IPS-NIHi11 (cell line): Measurements from ENCODE around the gene GRAMD4.

Experiments
- DNase-seq: peaks from one replicate; pipeline ENCODE4 v3.0.0; 2012; ENCODE audit warnings: mixed read lengths, low spot score

GRAMD4 gene

GRCh38 chr22:46673662-46674236 is 53.6 kb downstream of the GRAMD4 start:
- no peak for DNase-seq

- DNase-seq = no peak
Measured at GRCh38 chr22:46674367-46674781, 54.2 kb downstream of the GRAMD4 start.

GRCh38 chr22:46674906-46675305 is 54.7 kb downstream of the GRAMD4 start:
- DNase-seq = no peak

GRCh38 chr22:46675479-46675878 is 55.3 kb downstream of the GRAMD4 start:
- no peak for DNase-seq

- DNase-seq = no peak
Measured at GRCh38 chr22:46675938-46676337, 55.8 kb downstream of the GRAMD4 start.

- no peak for DNase-seq
Measured at GRCh38 chr22:46676479-46676878, 56.3 kb downstream of the GRAMD4 start.

- DNase-seq = no peak
Measured at GRCh38 chr22:46676881-46677280, 56.7 kb downstream of the GRAMD4 start.

- DNase-seq = no peak
Measured at GRCh38 chr22:46677323-46678002, 57.3 kb downstream of the GRAMD4 start.

GRCh38 chr22:46678003-46678657 is 57.9 kb downstream of the GRAMD4 start:
- no peak for DNase-seq

GRCh38 chr22:46678785-46679700 is 58.9 kb downstream of the GRAMD4 start:
- DNase-seq = no peak

GRCh38 chr22:46679706-46680269 is 59.6 kb downstream of the GRAMD4 start:
- no peak for DNase-seq

- peak; percentile 65 for DNase-seq
Measured at GRCh38 chr22:46681010-46681409, 60.8 kb downstream of the GRAMD4 start.

GRCh38 chr22:46682011-46682731 is 62.0 kb downstream of the GRAMD4 start:
- DNase-seq = no peak

- DNase-seq = no peak
Measured at GRCh38 chr22:46684706-46685105, 64.5 kb downstream of the GRAMD4 start.

- DNase-seq = no peak
Measured at GRCh38 chr22:46686221-46687047, 66.2 kb downstream of the GRAMD4 start.

- DNase-seq = no peak
Measured at GRCh38 chr22:46687048-46687444, 66.9 kb downstream of the GRAMD4 start.

GRCh38 chr22:46687460-46687859 is 67.3 kb downstream of the GRAMD4 start:
- no peak for DNase-seq

GRCh38 chr22:46688949-46689348 is 68.8 kb downstream of the GRAMD4 start:
- no peak for DNase-seq

GRCh38 chr22:46690146-46690545 is 70.0 kb downstream of the GRAMD4 start:
- DNase-seq = no peak

- DNase-seq = no peak
Measured at GRCh38 chr22:46691571-46691970, 71.4 kb downstream of the GRAMD4 start.
